ENCODE results near the gene WDR7.

DNA sequence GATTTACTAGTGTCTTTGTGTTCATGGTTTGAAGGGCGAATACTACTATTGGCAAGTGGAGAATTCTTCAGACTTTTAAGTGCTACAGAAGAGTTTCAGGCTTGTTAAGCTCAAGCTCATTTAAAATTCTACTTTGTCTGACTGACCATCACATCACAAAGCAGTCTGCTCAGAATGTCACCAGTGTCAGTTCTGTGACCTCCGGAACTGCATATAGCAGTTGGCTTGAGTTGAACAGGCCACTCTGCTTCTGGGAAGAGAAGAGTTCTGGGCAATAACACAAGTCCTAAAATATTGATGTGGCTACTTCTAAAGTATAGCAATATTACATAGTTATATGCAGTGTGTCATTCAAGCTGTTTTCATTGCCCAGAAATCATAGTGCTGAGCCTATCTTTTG lies 250.8 kb downstream of the WDR7 start:
- TF ChIP-seq CTCF (IDR thresholded peaks at IDR 0.05) (no peak), POLR2A (IDR thresholded peaks at IDR 0.05) (no peak)
